Measurements from ENCODE around the gene TEAD1. TPM values are rescaled to one million over a fixed set of nuclear protein-coding genes. Genes with fewer than 3 reads are reported as not detected.

TEAD1 gene
- total RNA-seq, 2 donors from 2014 or later, result 47.9 to 87.0 TPM

DNA sequence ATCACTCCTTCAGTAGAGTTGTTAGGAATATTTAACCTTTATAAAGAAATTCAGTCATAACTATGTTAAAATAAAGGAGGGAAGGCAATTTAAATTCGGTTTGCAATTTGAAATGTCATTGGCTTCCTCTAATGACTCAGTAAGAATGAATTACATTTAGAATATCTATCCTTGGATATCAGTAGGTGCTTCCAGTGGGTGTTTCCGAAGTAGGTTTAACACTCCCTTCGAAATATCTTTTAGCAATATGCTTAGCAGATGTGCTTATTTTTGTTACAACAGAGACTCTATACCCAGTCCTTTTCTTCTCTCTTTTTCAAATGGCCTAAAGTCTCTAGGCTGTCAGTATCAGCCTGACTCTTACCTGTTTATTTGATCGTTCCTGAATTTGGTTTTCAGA is 231.2 kb downstream of the TEAD1 start:
- Histone ChIP-seq H3K27ac (no peak overlapping the region), H3K4me3 (no peak overlapping the region), H3K9me3 (no peaks in the 10 kb centered on the region), H3K4me1 (replicated peaks) (no peaks in the 10 kb centered on the region), H3K36me3 (peaks cover 0 to 10% of the 10 kb centered on the region in 2 donors), H3K27me3 (replicated peaks; ENCODE audit: insufficient read depth) (no peaks in the 10 kb centered on the region)
- TF ChIP-seq, protein P1, sequence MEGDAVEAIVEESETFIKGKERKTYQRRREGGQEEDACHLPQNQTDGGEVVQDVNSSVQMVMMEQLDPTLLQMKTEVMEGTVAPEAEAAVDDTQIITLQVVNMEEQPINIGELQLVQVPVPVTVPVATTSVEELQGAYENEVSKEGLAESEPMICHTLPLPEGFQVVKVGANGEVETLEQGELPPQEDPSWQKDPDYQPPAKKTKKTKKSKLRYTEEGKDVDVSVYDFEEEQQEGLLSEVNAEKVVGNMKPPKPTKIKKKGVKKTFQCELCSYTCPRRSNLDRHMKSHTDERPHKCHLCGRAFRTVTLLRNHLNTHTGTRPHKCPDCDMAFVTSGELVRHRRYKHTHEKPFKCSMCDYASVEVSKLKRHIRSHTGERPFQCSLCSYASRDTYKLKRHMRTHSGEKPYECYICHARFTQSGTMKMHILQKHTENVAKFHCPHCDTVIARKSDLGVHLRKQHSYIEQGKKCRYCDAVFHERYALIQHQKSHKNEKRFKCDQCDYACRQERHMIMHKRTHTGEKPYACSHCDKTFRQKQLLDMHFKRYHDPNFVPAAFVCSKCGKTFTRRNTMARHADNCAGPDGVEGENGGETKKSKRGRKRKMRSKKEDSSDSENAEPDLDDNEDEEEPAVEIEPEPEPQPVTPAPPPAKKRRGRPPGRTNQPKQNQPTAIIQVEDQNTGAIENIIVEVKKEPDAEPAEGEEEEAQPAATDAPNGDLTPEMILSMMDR (IDR thresholded peaks at IDR 0.05), result no peak
- TF ChIP-seq POLR2AphosphoS5 (IDR thresholded peaks at IDR 0.05) (no peak), POLR2A (IDR thresholded peaks at IDR 0.05) (no peak)
- 92% methylated on average over 4 of the region's 4 CpGs for whole genome bisulfite sequencing
- no peak for DNase-seq (ENCODE audit: low spot score)
- intact Hi-C loops (cut with DNase I), result no loop called here

- intact Hi-C loops (cut with DNase I), result no loop called here
- Histone ChIP-seq H3K27ac (no peak overlapping the region), H3K4me1 (replicated peaks) (no peaks in the 10 kb centered on the region), H3K9me3 (no peaks in the 10 kb centered on the region), H3K27me3 (replicated peaks; ENCODE audit: insufficient read depth) (no peaks in the 10 kb centered on the region), H3K4me3 (no peak overlapping the region), H3K36me3 (peaks cover 0 to 10% of the 10 kb centered on the region in 2 donors)
- 98% methylated on average over 4 of the region's 4 CpGs for WGBS
- TF ChIP-seq POLR2AphosphoS5 (IDR thresholded peaks at IDR 0.05) (no peak), POLR2A (IDR thresholded peaks at IDR 0.05) (no peak)
- TF ChIP-seq, protein P1 (IDR thresholded peaks at IDR 0.05), result no peak
- DNase-seq (ENCODE audit: low spot score), result no peak
Observed at GRCh38 chr11:12906501-12906900, 232.3 kb downstream of the TEAD1 start.

GRCh38 chr11:12909879-12910278 is 235.7 kb downstream of the TEAD1 start:
- no peak for DNase-seq (ENCODE audit: low spot score)
- Histone ChIP-seq H3K27ac (no peak overlapping the region), H3K4me3 (no peak overlapping the region), H3K4me1 (replicated peaks) (no peaks in the 10 kb centered on the region), H3K36me3 (no peaks in the 10 kb centered on the region), H3K27me3 (replicated peaks; ENCODE audit: insufficient read depth) (no peaks in the 10 kb centered on the region), H3K9me3 (no peaks in the 10 kb centered on the region)
- WGBS, result 94% methylated on average over 2 of the region's 2 CpGs
- intact Hi-C loops (cut with DNase I), result no loop called here
- TF ChIP-seq, protein P1 (IDR thresholded peaks at IDR 0.05), result no peak
- TF ChIP-seq POLR2A (IDR thresholded peaks at IDR 0.05) (no peak), POLR2AphosphoS5 (IDR thresholded peaks at IDR 0.05) (no peak)

- intact Hi-C loops (cut with DNase I), result no loop called here
- Histone ChIP-seq H3K4me1 (replicated peaks) (no peaks in the 10 kb centered on the region), H3K27ac (no peak overlapping the region), H3K36me3 (no peaks in the 10 kb centered on the region), H3K4me3 (no peak overlapping the region), H3K9me3 (no peaks in the 10 kb centered on the region), H3K27me3 (replicated peaks; ENCODE audit: insufficient read depth) (no peaks in the 10 kb centered on the region)
- TF ChIP-seq POLR2AphosphoS5 (IDR thresholded peaks at IDR 0.05) (peak; percentile 3), POLR2A (IDR thresholded peaks at IDR 0.05) (no peak)
- TF ChIP-seq, protein P1 (IDR thresholded peaks at IDR 0.05), result peak in 2 of 4 experiments; percentile 10 to 45
- peak; percentile 25 for DNase-seq (ENCODE audit: low spot score)
- WGBS, result 28% methylated on average over 11 of the region's 11 CpGs
Observed at GRCh38 chr11:12914400-12914912, 240.2 kb downstream of the TEAD1 start.

DNA sequence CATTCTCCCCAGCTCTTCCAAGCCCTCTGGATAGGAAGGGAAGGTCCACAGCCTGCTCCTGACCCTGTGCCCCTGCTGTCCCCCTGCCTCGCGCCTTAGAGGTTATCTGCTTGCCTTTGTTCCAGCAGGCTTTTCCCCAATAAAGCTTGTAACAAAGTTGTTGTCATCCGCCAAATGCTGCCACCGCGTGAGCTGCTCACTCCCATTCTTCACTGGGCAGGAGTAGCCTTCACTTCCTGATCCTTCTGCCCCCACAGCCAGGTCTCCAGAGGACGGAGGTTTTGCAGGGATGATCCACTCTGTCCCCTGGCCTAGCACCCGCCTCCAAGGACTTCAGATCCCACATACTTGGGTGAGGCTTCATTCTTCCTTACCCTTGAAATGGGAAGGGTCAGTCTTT is 240.9 kb downstream of the TEAD1 start:
- DNase-seq (ENCODE audit: low spot score), result no peak

More for the DNA sequence above, 240.9 kb downstream of the TEAD1 start:
- H3K9me3 ChIP-seq, result no peaks in the 10 kb centered on the region
- WGBS, result 89% methylated on average over 7 of the region's 7 CpGs
- no peaks in the 10 kb centered on the region for H3K4me1 ChIP-seq (replicated peaks)
- H3K27me3 ChIP-seq (replicated peaks; ENCODE audit: insufficient read depth), result no peaks in the 10 kb centered on the region
- H3K27ac ChIP-seq, result no peak overlapping the region
- H3K4me3 ChIP-seq, result no peak overlapping the region
- TF ChIP-seq POLR2A (IDR thresholded peaks at IDR 0.05), result no peak
- TF ChIP-seq, protein P1 (IDR thresholded peaks at IDR 0.05), result no peak
- no peak for TF ChIP-seq POLR2AphosphoS5 (IDR thresholded peaks at IDR 0.05)
- no peaks in the 10 kb centered on the region for H3K36me3 ChIP-seq
- intact Hi-C loops (cut with DNase I), result no loop called here
